Neural cell (in vitro differentiated cells): ENCODE measurements around the gene MYO10. TPM values are rescaled to one million over a fixed set of nuclear protein-coding genes. Genes with fewer than 3 reads are reported as not detected.

Experiments used
- H2AFZ ChIP-seq: fragments of 200-600, 300-800 bp; sonication (generic), shearing (Covaris generic); 2 replicates; pipeline ENCODE4 v1.6.0; 2014; ENCODE audit warnings: low read depth, mild to moderate bottlenecking, antibody characterized with exemption, low read length, moderate library complexity
- H3F3A ChIP-seq: fragments of 200-600 bp; shearing (Covaris generic); 2 replicates; pipeline ENCODE4 v1.6.1; 2016; ENCODE audit warnings: mild to moderate bottlenecking, moderate library complexity, mixed read lengths, antibody characterized with exemption, low read length; ENCODE audit not compliant: insufficient read depth, poor library complexity, severe bottlenecking
- H3K27ac ChIP-seq: fragments of 200-600, 300-800 bp; sonication (generic), shearing (Covaris generic); 2 replicates; pipeline ENCODE4 v1.5.1; 2014; ENCODE audit warnings: mild to moderate bottlenecking, low read length, moderate library complexity
- H3K27me3 ChIP-seq: fragments of 300-800, 200-600 bp; sonication (generic), shearing (Covaris generic); 2 replicates; pipeline ENCODE4 v1.6.0; 2014; ENCODE audit warnings: mild to moderate bottlenecking, low read depth, low read length, moderate library complexity; ENCODE audit not compliant: insufficient read depth
- H3K36me3 ChIP-seq: fragments of 300-800, 200-600 bp; sonication (generic), shearing (Covaris generic); 2 replicates; pipeline ENCODE4 v1.5.1; 2014; ENCODE audit warnings: mild to moderate bottlenecking, antibody characterized with exemption, low read length, moderate library complexity; ENCODE audit not compliant: insufficient read depth
- H3K4me2 ChIP-seq: fragments of 300-800, 200-600 bp; sonication (generic), shearing (Covaris generic); 2 replicates; pipeline ENCODE4 v1.6.0; 2014; ENCODE audit warnings: mild to moderate bottlenecking, low read length
- H3K4me3 ChIP-seq: fragments of 300-800, 200-600 bp; sonication (generic), shearing (Covaris generic); 2 replicates; pipeline ENCODE4 v1.5.1; 2014; ENCODE audit warnings: mild to moderate bottlenecking, low read length, moderate library complexity
- H3K79me2 ChIP-seq: fragments of 200-600 bp; shearing (Covaris generic); replicated peaks from 2 replicates; pipeline ENCODE4 v1.6.0; 2014; ENCODE audit warnings: mild to moderate bottlenecking, low read length, moderate library complexity; ENCODE audit not compliant: insufficient read depth
- H3K9ac ChIP-seq: fragments of 300-800, 200-600 bp; sonication (generic), shearing (Covaris generic); 2 replicates; pipeline ENCODE4 v1.6.1; 2016; ENCODE audit warnings: mild to moderate bottlenecking, low read length, mixed read lengths
- H3K9me2 ChIP-seq: fragments of 200-600 bp; shearing (Covaris generic); 2 replicates; pipeline ENCODE4 v1.6.1; 2016; ENCODE audit warnings: mild to moderate bottlenecking, low read length, mixed read lengths; ENCODE audit not compliant: insufficient read depth
- H3K9me3 ChIP-seq: fragments of 200-600, 300-800 bp; sonication (generic), shearing (Covaris generic); 2 replicates; pipeline ENCODE4 v1.6.1; 2016; ENCODE audit warnings: mild to moderate bottlenecking, mixed run types, low read length, moderate library complexity, mixed read lengths
- H4K20me1 ChIP-seq: fragments of 200-600 bp; shearing (Covaris generic); 2 replicates; pipeline ENCODE4 v1.6.1; 2016; ENCODE audit warnings: mild to moderate bottlenecking, mixed run types; ENCODE audit not compliant: insufficient read depth
- CTCF ChIP-seq: fragments of 450-650 bp; IDR thresholded peaks from 2 replicates; pipeline ENCODE4 v1.5.1; 2014; ENCODE audit warnings: antibody characterized with exemption, mild to moderate bottlenecking, moderate library complexity; ENCODE audit not compliant: poor library complexity, severe bottlenecking
- EP300 ChIP-seq: fragments of 450-650 bp; conservative IDR thresholded peaks from 2 replicates; pipeline ENCODE4 v1.6.1; 2014; ENCODE audit warnings: antibody characterized with exemption, mild to moderate bottlenecking, moderate library complexity; ENCODE audit not compliant: poor library complexity, severe bottlenecking
- EZH2 ChIP-seq: fragments of 200-600, 300-800 bp; shearing (Covaris generic), sonication (generic); IDR thresholded peaks from 2 replicates; pipeline ENCODE4 v1.6.1; 2014; ENCODE audit warnings: antibody characterized with exemption, low read length, borderline replicate concordance, mild to moderate bottlenecking; ENCODE audit not compliant: insufficient read depth, poor library complexity, severe bottlenecking
- MXI1 ChIP-seq: fragments of 450-650 bp; conservative IDR thresholded peaks from 2 replicates; pipeline ENCODE4 v1.6.1; 2014; ENCODE audit warnings: antibody characterized with exemption, mild to moderate bottlenecking; ENCODE audit not compliant: poor library complexity, severe bottlenecking
- POLR2AphosphoS5 ChIP-seq: IDR thresholded peaks from 2 replicates; pipeline ENCODE4 v1.6.1; 2012
- RAD21 ChIP-seq: fragments of 450-650 bp; conservative IDR thresholded peaks from 2 replicates; pipeline ENCODE4 v1.6.1; 2014; ENCODE audit warnings: antibody characterized with exemption, mild to moderate bottlenecking, moderate library complexity
- REST ChIP-seq: IDR thresholded peaks from 2 replicates; pipeline ENCODE4 v1.6.1; 2012; ENCODE audit warnings: borderline replicate concordance
- SMC3 ChIP-seq: fragments of 450-650 bp; conservative IDR thresholded peaks from 2 replicates; pipeline ENCODE4 v1.6.1; 2014; ENCODE audit warnings: antibody characterized with exemption, mild to moderate bottlenecking, moderate library complexity; ENCODE audit not compliant: poor library complexity
- TAF1 ChIP-seq: IDR thresholded peaks from 2 replicates; pipeline ENCODE4 v1.6.1; 2012; ENCODE audit warnings: low read depth
- polyA plus RNA-seq: library from polyadenylated mRNA; depleted of rRNA; stranded (reverse); fragments of >200 nt; gene quantifications from 2 replicates; pipeline ENCODE4 v1.2.3, GENCODE V29; 2014

Gene MYO10
- polyA plus RNA-seq, 1 donor from 2014 or later: 3.2 TPM

GRCh38 chr5:16909464-16909863 is 26.6 kb downstream of the MYO10 start:
- H3K4me3 ChIP-seq: no peak overlapping the region
- H4K20me1 ChIP-seq: no peaks in the 10 kb centered on the region
- H3K9me3 ChIP-seq: no peaks in the 10 kb centered on the region
- H2AFZ ChIP-seq: no peak overlapping the region
- H3K9ac ChIP-seq: no peak overlapping the region
- no peaks in the 10 kb centered on the region for H3K79me2 ChIP-seq
- H3K27me3 ChIP-seq: no peaks in the 10 kb centered on the region
- TF ChIP-seq CTCF (no peak), SMC3 (no peak), RAD21 (no peak), EZH2 (no peak), MXI1 (no peak), POLR2AphosphoS5 (no peak), REST (no peak), TAF1 (no peak), EP300 (no peak)
- H3K9me2 ChIP-seq: no peaks in the 10 kb centered on the region
- H3K4me2 ChIP-seq: no peak overlapping the region
- H3F3A ChIP-seq: no peaks in the 10 kb centered on the region
- no peaks in the 10 kb centered on the region for H3K36me3 ChIP-seq
- H3K27ac ChIP-seq: no peak overlapping the region

- Histone ChIP-seq H3K4me2 (no peak overlapping the region), H3K79me2 (no peaks in the 10 kb centered on the region)
- no peak for TF ChIP-seq CTCF
- TF ChIP-seq MXI1: no peak
- TF ChIP-seq SMC3: no peak
- TF ChIP-seq EZH2: no peak
- no peak for TF ChIP-seq REST
- no peak for TF ChIP-seq TAF1
- no peak for TF ChIP-seq POLR2AphosphoS5
- no peak for TF ChIP-seq EP300
- TF ChIP-seq RAD21: no peak
Observed at GRCh38 chr5:16907270-16907669, 28.8 kb downstream of the MYO10 start.

More at GRCh38 chr5:16907270-16907669, 28.8 kb downstream of the MYO10 start:
- H3F3A ChIP-seq: no peaks in the 10 kb centered on the region
- H3K27me3 ChIP-seq: no peaks in the 10 kb centered on the region
- H3K9me2 ChIP-seq: no peaks in the 10 kb centered on the region
- H2AFZ ChIP-seq: no peak overlapping the region
- H4K20me1 ChIP-seq: no peaks in the 10 kb centered on the region
- no peaks in the 10 kb centered on the region for H3K9me3 ChIP-seq
- H3K27ac ChIP-seq: no peak overlapping the region
- H3K9ac ChIP-seq: no peak overlapping the region
- no peak overlapping the region for H3K4me3 ChIP-seq
- H3K36me3 ChIP-seq: no peaks in the 10 kb centered on the region
